ELF-1 (cell line): ENCODE results near the gene PTPRR.

Experiments
- DNase-seq: peaks from one replicate; pipeline ENCODE4 v3.0.0-alpha.2; 2016; ENCODE audit warnings: low read depth, low spot score

PTPRR gene

GRCh38 chr12:70840656-70841350, 79.7 kb downstream of the PTPRR start:
- DNase-seq, result no peak

GRCh38 chr12:70839544-70839943, 81.0 kb downstream of the PTPRR start:
- no peak for DNase-seq

- DNase-seq, result no peak
These were observed 82.4 kb downstream of the PTPRR start for GRCh38 chr12:70838127-70838526.

GRCh38 chr12:70837026-70837425, 83.5 kb downstream of the PTPRR start:
- DNase-seq, result no peak

GRCh38 chr12:70835948-70836347, 84.6 kb downstream of the PTPRR start:
- no peak for DNase-seq

- DNase-seq, result no peak
These were observed 89.0 kb downstream of the PTPRR start for GRCh38 chr12:70831543-70831942.

- no peak for DNase-seq
These were observed 90.1 kb downstream of the PTPRR start for GRCh38 chr12:70830221-70831061.

GRCh38 chr12:70829070-70829469, 91.5 kb downstream of the PTPRR start:
- no peak for DNase-seq

- no peak for DNase-seq
These were observed 92.2 kb downstream of the PTPRR start for GRCh38 chr12:70828351-70828750.

- DNase-seq, result peak; percentile 14
These were observed 94.4 kb downstream of the PTPRR start for GRCh38 chr12:70826156-70826555.

- DNase-seq, result no peak
These were observed 96.0 kb downstream of the PTPRR start for GRCh38 chr12:70824511-70824910.

- DNase-seq, result no peak
These were observed 97.2 kb downstream of the PTPRR start for GRCh38 chr12:70823182-70823976.

- DNase-seq, result no peak
These were observed 98.1 kb downstream of the PTPRR start for GRCh38 chr12:70822412-70822811.

- no peak for DNase-seq
These were observed 104.6 kb downstream of the PTPRR start for GRCh38 chr12:70815971-70816391.

GRCh38 chr12:70815056-70815455, 105.5 kb downstream of the PTPRR start:
- DNase-seq, result no peak

- DNase-seq, result no peak
These were observed 107.0 kb downstream of the PTPRR start for GRCh38 chr12:70813559-70813958.

- DNase-seq, result no peak
These were observed 108.4 kb downstream of the PTPRR start for GRCh38 chr12:70812136-70812535.

- no peak for DNase-seq
These were observed 110.7 kb downstream of the PTPRR start for GRCh38 chr12:70809887-70810286.

- DNase-seq, result peak; percentile 33
These were observed 112.5 kb downstream of the PTPRR start for GRCh38 chr12:70807993-70808392.

GRCh38 chr12:70806827-70807226, 113.7 kb downstream of the PTPRR start:
- no peak for DNase-seq

- no peak for DNase-seq
These were observed 114.5 kb downstream of the PTPRR start for GRCh38 chr12:70806043-70806442.
